Astrocyte (in vitro differentiated cells and primary cell): ENCODE results near the gene TDG. TPM values are rescaled to one million over a fixed set of nuclear protein-coding genes. Genes with fewer than 3 reads are reported as not detected.

Experiments
- DNase-seq: peaks from one replicate; pipeline ENCODE4 v3.0.0-alpha.2; 2010; ENCODE audit warnings: low read depth
- FAIRE-seq: peaks from 2 replicates; lab custom pipeline; 2011; peaks lifted over from hg19 to GRCh38; lab: Jason Lieb, UNC
- H2AFZ ChIP-seq: 2 replicates; pipeline ENCODE4 v1.6.0; 2012; ENCODE audit warnings: low read depth, low read length, inconsistent platforms
- H3K27ac ChIP-seq: 2 replicates; pipeline ENCODE4 v1.5.1; 2011; ENCODE audit warnings: low read depth, low read length, inconsistent platforms
- H3K27me3 ChIP-seq: 2 replicates; pipeline ENCODE4 v1.6.0; 2011; ENCODE audit warnings: low read length, inconsistent platforms; ENCODE audit not compliant: insufficient read depth
- H3K36me3 ChIP-seq: 2 replicates; pipeline ENCODE4 v1.5.1; 2011; ENCODE audit warnings: low read length, inconsistent platforms; ENCODE audit not compliant: insufficient read depth
- H3K4me1 ChIP-seq: 2 replicates; pipeline ENCODE4 v1.5.1; 2011; ENCODE audit warnings: low read length, inconsistent platforms; ENCODE audit not compliant: insufficient read depth
- H3K4me2 ChIP-seq: 2 replicates; pipeline ENCODE4 v1.6.0; 2012; ENCODE audit warnings: low read length, inconsistent platforms
- H3K4me3 ChIP-seq: 2 replicates; pipeline ENCODE4 v1.5.1; 2011; ENCODE audit warnings: low read depth, mild to moderate bottlenecking, low read length, inconsistent platforms; ENCODE audit not compliant: insufficient read depth
- H3K79me2 ChIP-seq: 2 replicates; pipeline ENCODE4 v1.6.0; 2012; ENCODE audit warnings: mild to moderate bottlenecking, low read length, inconsistent platforms; ENCODE audit not compliant: insufficient read depth
- H3K9ac ChIP-seq: 2 replicates; pipeline ENCODE4 v1.6.0; 2012; ENCODE audit warnings: mild to moderate bottlenecking, low read length, inconsistent platforms
- H3K9me3 ChIP-seq: 2 replicates; pipeline ENCODE4 v1.5.1; 2012; ENCODE audit warnings: low read depth, mild to moderate bottlenecking, low read length, inconsistent platforms; ENCODE audit not compliant: insufficient read depth
- H4K20me1 ChIP-seq: 2 replicates; pipeline ENCODE4 v1.6.0; 2012; ENCODE audit warnings: low read length, inconsistent platforms; ENCODE audit not compliant: insufficient read depth
- H3K27ac Mint-ChIP-seq: one replicate; pipeline ENCODE4 v1.8.0; 2021; ENCODE audit warnings: mild to moderate bottlenecking, mixed read lengths; ENCODE audit not compliant: unreplicated experiment
- H3K27me3 Mint-ChIP-seq: one replicate; pipeline ENCODE4 v1.8.0; 2021; ENCODE audit warnings: low read depth, mixed read lengths; ENCODE audit not compliant: unreplicated experiment
- H3K36me3 Mint-ChIP-seq: one replicate; pipeline ENCODE4 v1.8.0; 2021; ENCODE audit warnings: low read depth, mixed read lengths; ENCODE audit not compliant: unreplicated experiment
- H3K4me1 Mint-ChIP-seq: one replicate; pipeline ENCODE4 v1.8.0; 2021; ENCODE audit warnings: low read depth, mixed read lengths; ENCODE audit not compliant: unreplicated experiment
- H3K4me3 Mint-ChIP-seq: one replicate; pipeline ENCODE4 v1.8.0; 2021; ENCODE audit warnings: mild to moderate bottlenecking, moderate library complexity, mixed read lengths; ENCODE audit not compliant: unreplicated experiment
- H3K9me3 Mint-ChIP-seq: one replicate; pipeline ENCODE4 v1.8.0; 2021; ENCODE audit warnings: mild to moderate bottlenecking, mixed read lengths; ENCODE audit not compliant: unreplicated experiment
- EZH2 ChIP-seq: IDR thresholded peaks from 2 replicates; pipeline ENCODE4 v1.6.1; 2012; ENCODE audit warnings: mild to moderate bottlenecking, low read length, inconsistent platforms; ENCODE audit not compliant: insufficient read depth
- total RNA-seq: library from RNA; stranded (reverse); gene quantifications from 2 replicates; pipeline ENCODE4 v1.2.1, GENCODE V29; 2021
- TF ChIP-seq, protein P1 (sequence below): IDR thresholded peaks from 2 replicates; pipeline ENCODE4 v1.5.1; 2011; ENCODE audit warnings: low read depth, mild to moderate bottlenecking, inconsistent platforms, low read length, moderate library complexity; ENCODE audit not compliant: insufficient read depth

Gene TDG
- total RNA-seq, 1 donor from 2014 or later: 49.7 TPM

- H3K36me3 ChIP-seq: no peaks in the 10 kb centered on the region
- H3K4me3 ChIP-seq: no peak overlapping the region
- FAIRE-seq (no peak), DNase-seq (no peak)
- H3K9me3 Mint-ChIP-seq: peaks cover 6% of the 10 kb centered on the region
- no peaks in the 10 kb centered on the region for H3K4me1 ChIP-seq
- no peak overlapping the region for H3K27ac Mint-ChIP-seq
- no peak overlapping the region for H2AFZ ChIP-seq
- no peaks in the 10 kb centered on the region for H4K20me1 ChIP-seq
- TF ChIP-seq, protein P1, sequence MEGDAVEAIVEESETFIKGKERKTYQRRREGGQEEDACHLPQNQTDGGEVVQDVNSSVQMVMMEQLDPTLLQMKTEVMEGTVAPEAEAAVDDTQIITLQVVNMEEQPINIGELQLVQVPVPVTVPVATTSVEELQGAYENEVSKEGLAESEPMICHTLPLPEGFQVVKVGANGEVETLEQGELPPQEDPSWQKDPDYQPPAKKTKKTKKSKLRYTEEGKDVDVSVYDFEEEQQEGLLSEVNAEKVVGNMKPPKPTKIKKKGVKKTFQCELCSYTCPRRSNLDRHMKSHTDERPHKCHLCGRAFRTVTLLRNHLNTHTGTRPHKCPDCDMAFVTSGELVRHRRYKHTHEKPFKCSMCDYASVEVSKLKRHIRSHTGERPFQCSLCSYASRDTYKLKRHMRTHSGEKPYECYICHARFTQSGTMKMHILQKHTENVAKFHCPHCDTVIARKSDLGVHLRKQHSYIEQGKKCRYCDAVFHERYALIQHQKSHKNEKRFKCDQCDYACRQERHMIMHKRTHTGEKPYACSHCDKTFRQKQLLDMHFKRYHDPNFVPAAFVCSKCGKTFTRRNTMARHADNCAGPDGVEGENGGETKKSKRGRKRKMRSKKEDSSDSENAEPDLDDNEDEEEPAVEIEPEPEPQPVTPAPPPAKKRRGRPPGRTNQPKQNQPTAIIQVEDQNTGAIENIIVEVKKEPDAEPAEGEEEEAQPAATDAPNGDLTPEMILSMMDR: no peak
- TF ChIP-seq EZH2: no peak
- H3K79me2 ChIP-seq: no peaks in the 10 kb centered on the region
- peaks cover 12% of the 10 kb centered on the region for H3K27me3 Mint-ChIP-seq
- no peak overlapping the region for H3K27ac ChIP-seq
- H3K4me2 ChIP-seq: no peak overlapping the region
- no peaks in the 10 kb centered on the region for H3K9me3 ChIP-seq
- no peaks in the 10 kb centered on the region for H3K4me1 Mint-ChIP-seq
- no peak overlapping the region for H3K9ac ChIP-seq
- no peaks in the 10 kb centered on the region for H3K27me3 ChIP-seq
- no peak overlapping the region for H3K4me3 Mint-ChIP-seq
- peaks cover 5% of the 10 kb centered on the region for H3K36me3 Mint-ChIP-seq
These were observed 58.0 kb downstream of the TDG start for GRCh38 chr12:104023710-104024109.

DNA sequence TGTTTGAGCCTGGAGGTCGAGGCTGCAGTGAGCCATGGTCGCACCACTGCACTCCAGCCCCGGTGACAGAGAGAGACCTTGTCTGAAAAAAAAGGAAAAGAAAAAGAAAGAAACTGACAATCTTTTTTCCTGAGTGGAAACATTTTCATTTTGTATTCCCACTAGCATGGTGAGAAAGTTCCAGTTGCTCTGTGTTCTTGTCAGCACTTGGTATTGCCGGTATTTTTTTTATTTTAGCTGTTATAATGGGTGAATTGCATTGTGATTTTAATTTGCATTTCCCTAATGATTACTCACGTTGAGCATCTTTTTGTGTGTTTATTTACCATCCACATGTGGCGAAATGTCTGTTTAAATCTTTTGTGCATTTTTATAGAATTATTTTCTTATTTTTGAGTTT, 58.7 kb downstream of the TDG start:
- H3K4me1 Mint-ChIP-seq: no peaks in the 10 kb centered on the region
- Histone ChIP-seq H3K4me2 (no peak overlapping the region), H3K9me3 (no peaks in the 10 kb centered on the region), H3K27ac (no peak overlapping the region), H3K9ac (no peak overlapping the region), H3K4me1 (no peaks in the 10 kb centered on the region), H3K79me2 (no peaks in the 10 kb centered on the region), H3K4me3 (no peak overlapping the region), H4K20me1 (no peaks in the 10 kb centered on the region), H2AFZ (no peak overlapping the region), H3K36me3 (no peaks in the 10 kb centered on the region), H3K27me3 (no peaks in the 10 kb centered on the region)
- FAIRE-seq: no peak
- DNase-seq: no peak
- TF ChIP-seq, protein P1: no peak
- no peak for TF ChIP-seq EZH2
- peaks cover 9% of the 10 kb centered on the region for H3K27me3 Mint-ChIP-seq
- no peak overlapping the region for H3K4me3 Mint-ChIP-seq
- H3K36me3 Mint-ChIP-seq: peaks cover 4% of the 10 kb centered on the region
- no peak overlapping the region for H3K27ac Mint-ChIP-seq
- peaks cover 6% of the 10 kb centered on the region for H3K9me3 Mint-ChIP-seq

DNA sequence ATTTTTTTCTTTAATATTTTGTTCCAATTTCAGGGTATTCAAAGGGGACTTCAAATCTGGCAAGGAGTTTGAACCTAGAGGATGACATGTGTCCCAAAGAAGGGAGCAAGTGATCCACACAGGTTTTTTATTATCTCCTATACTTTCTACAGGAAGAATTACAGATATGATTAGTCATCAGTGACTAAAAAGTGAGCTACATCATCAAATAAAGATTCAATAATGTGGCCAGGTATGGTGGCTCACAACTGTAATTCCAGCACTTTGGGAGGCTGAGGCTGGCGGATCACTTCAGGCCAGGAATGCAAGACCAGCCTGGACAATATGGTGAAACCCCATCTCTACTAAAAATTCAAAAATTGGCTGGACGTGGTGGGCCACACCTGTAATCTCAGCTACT, 60.1 kb downstream of the TDG start:
- H3K27me3 Mint-ChIP-seq: peaks cover 3% of the 10 kb centered on the region
- no peak for FAIRE-seq
- no peaks in the 10 kb centered on the region for H3K4me1 ChIP-seq

More for the DNA sequence above, 60.1 kb downstream of the TDG start:
- H3K27ac Mint-ChIP-seq: no peak overlapping the region
- Histone ChIP-seq H3K4me2 (no peak overlapping the region), H3K9me3 (no peaks in the 10 kb centered on the region), H3K79me2 (no peaks in the 10 kb centered on the region), H3K9ac (no peak overlapping the region), H3K27ac (no peak overlapping the region), H2AFZ (no peak overlapping the region), H3K4me3 (no peak overlapping the region), H4K20me1 (no peaks in the 10 kb centered on the region), H3K27me3 (no peaks in the 10 kb centered on the region), H3K36me3 (no peaks in the 10 kb centered on the region)
- no peaks in the 10 kb centered on the region for H3K36me3 Mint-ChIP-seq
- no peaks in the 10 kb centered on the region for H3K9me3 Mint-ChIP-seq
- TF ChIP-seq EZH2: no peak
- TF ChIP-seq, protein P1: no peak
- no peak for DNase-seq
- no peak overlapping the region for H3K4me3 Mint-ChIP-seq
- H3K4me1 Mint-ChIP-seq: no peaks in the 10 kb centered on the region
